Neural progenitor cell (in vitro differentiated cells): Measurements from ENCODE around the gene DIAPH2. TPM values are rescaled to one million over a fixed set of nuclear protein-coding genes. Genes with fewer than 3 reads are reported as not detected.

Source experiments
- DNase-seq: peaks from one replicate; pipeline ENCODE4 v3.0.0-alpha.2; 2016; ENCODE audit warnings: low spot score
- H2AFZ ChIP-seq: fragments of 200-600 bp; sonication (generic); replicated peaks from 2 replicates; pipeline ENCODE4 v1.6.1; 2016; ENCODE audit warnings: antibody characterized with exemption
- H3F3A ChIP-seq: fragments of 200-600 bp; sonication (generic); 2 replicates; pipeline ENCODE4 v1.6.1; 2016; ENCODE audit warnings: antibody characterized with exemption, low read depth
- H3K27ac ChIP-seq: fragments of 200-600 bp; sonication (generic); 2 replicates; pipeline ENCODE4 v1.5.1; 2016; ENCODE audit warnings: mild to moderate bottlenecking
- H3K27me3 ChIP-seq: fragments of 200-600 bp; sonication (generic); 2 replicates; pipeline ENCODE4 v1.6.1; 2016; ENCODE audit warnings: mild to moderate bottlenecking, moderate library complexity
- H3K36me3 ChIP-seq: fragments of 200-600 bp; sonication (generic); 2 replicates; pipeline ENCODE4 v1.5.1; 2016
- H3K4me1 ChIP-seq: fragments of 200-600 bp; sonication (generic); 2 replicates; pipeline ENCODE4 v1.6.1; 2016; ENCODE audit warnings: mixed run types
- H3K4me2 ChIP-seq: fragments of 200-600 bp; sonication (generic); 2 replicates; pipeline ENCODE4 v1.6.1; 2016
- H3K4me3 ChIP-seq: fragments of 200-600 bp; sonication (generic); 2 replicates; pipeline ENCODE4 v1.5.1; 2016
- H3K79me2 ChIP-seq: fragments of 200-600 bp; sonication (generic); 2 replicates; pipeline ENCODE4 v1.6.1; 2016; ENCODE audit warnings: low read depth
- H3K9ac ChIP-seq: fragments of 200-600 bp; sonication (generic); 2 replicates; pipeline ENCODE4 v1.6.1; 2016
- H3K9me3 ChIP-seq: fragments of 200-600 bp; sonication (generic); 2 replicates; pipeline ENCODE4 v1.5.1; 2016; ENCODE audit warnings: low read depth
- H4K20me1 ChIP-seq: fragments of 200-600 bp; sonication (generic); 2 replicates; pipeline ENCODE4 v1.6.1; 2016; ENCODE audit warnings: low read depth
- H3K27ac Mint-ChIP-seq: 3 replicates; pipeline ENCODE4 v1.8.0; 2021; ENCODE audit warnings: mixed read lengths
- H3K27me3 Mint-ChIP-seq: 2 replicates; pipeline ENCODE4 v1.8.0; 2022; ENCODE audit warnings: low read depth, mild to moderate bottlenecking, inconsistent platforms, moderate library complexity, mixed read lengths; ENCODE audit not compliant: insufficient read depth
- H3K36me3 Mint-ChIP-seq: 3 replicates; pipeline ENCODE4 v1.8.0; 2021; ENCODE audit warnings: mixed read lengths
- H3K4me1 Mint-ChIP-seq: 3 replicates; pipeline ENCODE4 v1.8.0; 2021; ENCODE audit warnings: mixed read lengths
- H3K4me3 Mint-ChIP-seq: 3 replicates; pipeline ENCODE4 v1.8.0; 2021; ENCODE audit warnings: mild to moderate bottlenecking, moderate library complexity, mixed read lengths
- H3K9me3 Mint-ChIP-seq: 3 replicates; pipeline ENCODE4 v1.8.0; 2020; ENCODE audit warnings: mixed read lengths
- EZH2 ChIP-seq: fragments of 200-600 bp; sonication (generic); IDR thresholded peaks from 2 replicates; pipeline ENCODE4 v1.6.1; 2017; ENCODE audit warnings: antibody characterized with exemption, mild to moderate bottlenecking, moderate library complexity
- EZH2phosphoT487 ChIP-seq: fragments of 200-600 bp; sonication (generic); IDR thresholded peaks from 2 replicates; pipeline ENCODE4 v1.6.1; 2017; ENCODE audit warnings: antibody characterized with exemption
- total RNA-seq: library from RNA; depleted of rRNA; stranded (reverse); fragments of >200 nt; gene quantifications from 2 replicates; pipeline ENCODE4 v1.2.3, GENCODE V29; 2015; ENCODE audit warnings: low replicate concordance
- TF ChIP-seq, protein P1 (sequence below): fragments of 200-600 bp; sonication (generic); IDR thresholded peaks from 2 replicates; pipeline ENCODE4 v1.5.1; 2017; ENCODE audit warnings: antibody characterized with exemption, mild to moderate bottlenecking

The DIAPH2 gene
- total RNA-seq, 1 donor from 2014 or later = 24.0 TPM

DNA sequence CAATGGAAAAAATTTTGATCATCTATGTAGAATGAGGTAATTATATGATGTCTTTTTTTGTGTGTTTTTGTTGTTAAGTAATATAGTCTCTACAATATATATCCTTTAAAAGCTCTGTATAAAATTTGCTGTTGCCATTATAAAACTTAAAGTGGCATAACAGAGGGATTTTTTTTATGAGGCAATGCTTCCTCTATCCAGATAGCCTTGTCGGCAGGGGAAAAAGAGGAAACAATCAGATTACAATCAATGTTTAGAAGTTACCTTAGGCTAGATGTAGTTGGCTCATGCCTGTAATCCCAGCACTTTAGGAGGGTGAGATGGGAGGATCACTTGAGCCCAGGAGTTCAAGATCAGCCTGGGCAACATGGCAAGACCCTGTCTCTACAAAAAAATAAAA, 86.8 kb downstream of the DIAPH2 start:
- no peaks in the 10 kb centered on the region for H3K4me1 Mint-ChIP-seq
- no peak overlapping the region for H3K27ac ChIP-seq
- H3K27ac Mint-ChIP-seq = no peak overlapping the region
- TF ChIP-seq, protein P1, sequence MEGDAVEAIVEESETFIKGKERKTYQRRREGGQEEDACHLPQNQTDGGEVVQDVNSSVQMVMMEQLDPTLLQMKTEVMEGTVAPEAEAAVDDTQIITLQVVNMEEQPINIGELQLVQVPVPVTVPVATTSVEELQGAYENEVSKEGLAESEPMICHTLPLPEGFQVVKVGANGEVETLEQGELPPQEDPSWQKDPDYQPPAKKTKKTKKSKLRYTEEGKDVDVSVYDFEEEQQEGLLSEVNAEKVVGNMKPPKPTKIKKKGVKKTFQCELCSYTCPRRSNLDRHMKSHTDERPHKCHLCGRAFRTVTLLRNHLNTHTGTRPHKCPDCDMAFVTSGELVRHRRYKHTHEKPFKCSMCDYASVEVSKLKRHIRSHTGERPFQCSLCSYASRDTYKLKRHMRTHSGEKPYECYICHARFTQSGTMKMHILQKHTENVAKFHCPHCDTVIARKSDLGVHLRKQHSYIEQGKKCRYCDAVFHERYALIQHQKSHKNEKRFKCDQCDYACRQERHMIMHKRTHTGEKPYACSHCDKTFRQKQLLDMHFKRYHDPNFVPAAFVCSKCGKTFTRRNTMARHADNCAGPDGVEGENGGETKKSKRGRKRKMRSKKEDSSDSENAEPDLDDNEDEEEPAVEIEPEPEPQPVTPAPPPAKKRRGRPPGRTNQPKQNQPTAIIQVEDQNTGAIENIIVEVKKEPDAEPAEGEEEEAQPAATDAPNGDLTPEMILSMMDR = no peak
- no peak for TF ChIP-seq EZH2
- TF ChIP-seq EZH2phosphoT487 = no peak
- no peak overlapping the region for H3K4me3 Mint-ChIP-seq
- H3F3A ChIP-seq = no peaks in the 10 kb centered on the region
- H3K9ac ChIP-seq = no peak overlapping the region
- H3K27me3 ChIP-seq = no peaks in the 10 kb centered on the region
- H3K4me1 ChIP-seq = no peaks in the 10 kb centered on the region
- H3K79me2 ChIP-seq = no peaks in the 10 kb centered on the region
- DNase-seq = no peak
- H3K4me3 ChIP-seq = no peak overlapping the region
- no peak overlapping the region for H2AFZ ChIP-seq
- no peaks in the 10 kb centered on the region for H3K9me3 ChIP-seq
- H3K4me2 ChIP-seq = no peak overlapping the region
- H3K9me3 Mint-ChIP-seq = no peaks in the 10 kb centered on the region
- H3K27me3 Mint-ChIP-seq = peaks cover 5% of the 10 kb centered on the region
- no peaks in the 10 kb centered on the region for H4K20me1 ChIP-seq
- no peaks in the 10 kb centered on the region for H3K36me3 ChIP-seq
- H3K36me3 Mint-ChIP-seq = no peaks in the 10 kb centered on the region

DNA sequence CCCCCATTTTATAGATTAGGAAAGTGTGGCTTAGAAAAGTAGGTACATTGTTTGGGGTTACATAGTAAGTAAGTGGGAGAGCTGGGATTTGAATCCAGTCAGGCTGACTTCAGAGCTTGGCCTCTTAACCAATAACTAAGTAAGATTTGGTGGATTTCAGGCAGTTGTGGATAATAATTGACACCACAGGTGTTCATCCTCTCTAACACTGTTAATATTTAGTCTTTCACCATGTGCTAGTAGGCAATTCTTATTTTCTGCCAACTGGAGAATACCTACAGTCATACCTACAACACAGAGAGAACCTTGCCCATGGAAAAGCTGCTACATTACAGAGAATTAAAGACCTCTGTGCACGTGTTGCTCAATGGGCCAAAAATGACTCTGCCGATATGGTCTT, 89.5 kb downstream of the DIAPH2 start:
- TF ChIP-seq, protein P1 = no peak
- no peak for TF ChIP-seq EZH2phosphoT487
- H3K27me3 ChIP-seq = no peaks in the 10 kb centered on the region

DNA sequence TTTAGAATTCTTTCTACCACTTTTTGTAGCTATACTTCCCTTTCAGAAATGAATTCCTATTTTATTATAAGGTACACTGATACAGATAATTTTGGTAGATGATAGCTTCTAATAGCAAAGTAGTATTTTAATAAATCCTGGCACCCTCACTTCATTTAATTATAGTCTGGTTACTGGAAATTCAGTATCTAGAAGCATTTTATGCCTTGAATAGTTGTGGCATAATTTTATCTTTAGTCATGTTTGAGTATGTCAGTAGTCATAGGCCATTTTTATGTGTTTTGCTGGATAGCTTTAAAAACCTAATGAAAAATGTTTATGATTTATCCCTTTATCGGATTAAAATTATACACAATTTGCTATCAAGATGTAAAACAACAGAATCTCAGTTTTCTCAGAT, 92.3 kb downstream of the DIAPH2 start:
- Mint-ChIP-seq H3K27ac (no peak overlapping the region), H3K4me1 (no peaks in the 10 kb centered on the region), H3K36me3 (no peaks in the 10 kb centered on the region), H3K4me3 (no peak overlapping the region), H3K9me3 (no peaks in the 10 kb centered on the region), H3K27me3 (peaks cover 3% of the 10 kb centered on the region)
- Histone ChIP-seq H3K79me2 (no peaks in the 10 kb centered on the region), H3F3A (no peaks in the 10 kb centered on the region), H3K9ac (no peak overlapping the region), H3K4me2 (no peak overlapping the region), H4K20me1 (no peaks in the 10 kb centered on the region), H3K9me3 (no peaks in the 10 kb centered on the region), H3K36me3 (no peaks in the 10 kb centered on the region), H3K27me3 (no peaks in the 10 kb centered on the region), H3K27ac (no peak overlapping the region), H2AFZ (no peak overlapping the region), H3K4me1 (no peaks in the 10 kb centered on the region), H3K4me3 (no peak overlapping the region)
- TF ChIP-seq EZH2phosphoT487 = no peak
- TF ChIP-seq EZH2 = no peak
- TF ChIP-seq, protein P1 = no peak
- no peak for DNase-seq

More for the DNA sequence above, 89.5 kb downstream of the DIAPH2 start:
- no peaks in the 10 kb centered on the region for H3K36me3 ChIP-seq
- DNase-seq = no peak
- H3K27me3 Mint-ChIP-seq = peaks cover 3% of the 10 kb centered on the region
- no peak overlapping the region for H3K4me2 ChIP-seq
- H3K4me3 ChIP-seq = no peak overlapping the region
- no peaks in the 10 kb centered on the region for H3K79me2 ChIP-seq
- no peaks in the 10 kb centered on the region for H3F3A ChIP-seq
- H2AFZ ChIP-seq = no peak overlapping the region
- H3K4me1 ChIP-seq = no peaks in the 10 kb centered on the region
- H4K20me1 ChIP-seq = no peaks in the 10 kb centered on the region
- H3K4me3 Mint-ChIP-seq = no peak overlapping the region
- no peak overlapping the region for H3K27ac ChIP-seq
- H3K4me1 Mint-ChIP-seq = no peaks in the 10 kb centered on the region
- H3K36me3 Mint-ChIP-seq = no peaks in the 10 kb centered on the region
- no peaks in the 10 kb centered on the region for H3K9me3 ChIP-seq
- H3K27ac Mint-ChIP-seq = no peak overlapping the region
- no peak overlapping the region for H3K9ac ChIP-seq
- H3K9me3 Mint-ChIP-seq = no peaks in the 10 kb centered on the region
